KBM-7 (cell line): ENCODE data around the gene ENC1.
"Not testable (repeated sequence)": the region's sequence is repeated elsewhere in the genome, so short reads cannot be mapped to it uniquely, and the experiment has no call there.

Source experiments
- DNase-seq: peaks from one replicate; pipeline ENCODE4 v3.0.0-alpha.2; 2015
- in situ Hi-C: fragments of 300-500 bp; cut with MboI; formaldehyde crosslinking; loops from 2 replicates; pipeline ENCODE4 v1.14.3; 2020; ENCODE audit warnings: low sequenced_read_pairs, low pct_unique_long_range_greater_than_20kb, mixed read lengths

Gene ENC1, protein sequence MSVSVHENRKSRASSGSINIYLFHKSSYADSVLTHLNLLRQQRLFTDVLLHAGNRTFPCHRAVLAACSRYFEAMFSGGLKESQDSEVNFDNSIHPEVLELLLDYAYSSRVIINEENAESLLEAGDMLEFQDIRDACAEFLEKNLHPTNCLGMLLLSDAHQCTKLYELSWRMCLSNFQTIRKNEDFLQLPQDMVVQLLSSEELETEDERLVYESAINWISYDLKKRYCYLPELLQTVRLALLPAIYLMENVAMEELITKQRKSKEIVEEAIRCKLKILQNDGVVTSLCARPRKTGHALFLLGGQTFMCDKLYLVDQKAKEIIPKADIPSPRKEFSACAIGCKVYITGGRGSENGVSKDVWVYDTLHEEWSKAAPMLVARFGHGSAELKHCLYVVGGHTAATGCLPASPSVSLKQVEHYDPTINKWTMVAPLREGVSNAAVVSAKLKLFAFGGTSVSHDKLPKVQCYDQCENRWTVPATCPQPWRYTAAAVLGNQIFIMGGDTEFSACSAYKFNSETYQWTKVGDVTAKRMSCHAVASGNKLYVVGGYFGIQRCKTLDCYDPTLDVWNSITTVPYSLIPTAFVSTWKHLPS

DNA sequence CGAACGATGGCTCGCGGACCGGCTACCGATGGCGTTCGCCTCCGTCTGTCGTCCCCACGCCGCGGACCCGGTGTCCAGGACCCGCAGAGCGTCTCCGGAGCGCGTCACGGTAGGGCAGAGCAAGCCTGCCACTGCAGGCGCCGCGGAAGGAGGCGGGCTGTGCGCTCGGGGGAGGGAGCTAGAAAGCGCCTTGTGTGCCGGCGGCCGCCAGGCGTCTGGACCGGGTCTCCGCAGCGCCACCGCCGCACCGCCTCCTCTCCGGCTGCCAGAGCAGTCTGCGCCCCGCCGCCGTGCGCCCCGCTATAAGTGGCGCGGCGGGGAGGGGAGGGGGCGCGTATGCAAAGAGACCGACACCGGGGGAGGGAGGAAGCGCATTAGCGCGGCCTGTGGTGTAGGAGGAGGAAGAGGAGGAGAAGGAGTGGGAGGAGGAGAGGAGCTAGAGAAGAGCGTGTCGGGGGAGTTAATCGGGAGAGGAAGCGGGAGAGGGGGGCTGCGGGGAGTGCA lies at the start of gene ENC1:
TSS of gene ENC1 (minus strand) at position 279 of the 504 bp plus-strand sequence. CDS start 4,243 bp downstream, outside the sequence.
- DNase-seq: peak; percentile 94
- in situ Hi-C loops: loop anchor here (10.0 to 25.0 kb wide), 2 partner anchors 428 to 736 kb away; no protein-coding TSS in a partner anchor

DNA sequence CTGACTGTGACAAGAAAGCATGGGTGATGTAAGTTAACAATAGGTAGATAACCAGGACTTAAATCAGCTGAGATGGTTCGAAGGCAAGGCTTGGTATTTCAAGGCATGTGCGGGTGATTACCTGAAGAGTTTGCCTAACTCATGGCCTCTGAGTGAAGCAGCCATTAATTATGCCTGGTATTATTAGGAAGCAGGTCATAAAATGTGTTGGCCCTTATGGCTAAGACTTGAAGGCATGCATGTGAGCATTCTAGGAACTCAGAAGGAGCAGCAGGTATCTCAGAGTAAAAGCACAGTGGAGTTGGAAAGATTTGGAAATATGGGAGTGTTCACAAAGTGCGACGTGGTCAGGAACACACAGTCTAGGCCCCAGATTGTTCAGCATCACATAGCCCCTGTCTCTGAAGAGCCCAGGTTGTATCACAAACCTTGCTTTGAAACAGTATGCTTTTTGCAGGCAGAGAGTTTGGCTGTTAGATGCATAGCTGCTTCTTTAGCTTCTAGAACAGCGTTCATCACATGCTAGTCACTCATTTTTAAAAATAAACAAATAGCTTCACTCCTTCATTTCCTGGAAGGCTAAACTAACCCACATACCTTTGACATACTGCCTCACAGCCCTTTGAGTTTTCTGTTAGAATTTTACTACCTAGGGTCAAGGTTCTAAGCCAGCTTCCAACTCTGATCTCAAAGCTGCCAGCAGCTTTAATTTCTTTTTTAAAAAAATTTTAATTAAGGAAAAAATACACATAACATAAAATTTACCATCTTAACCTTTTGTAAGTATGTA lies 46.6 kb upstream of the ENC1 start:
- in situ Hi-C loops: no loop called here

DNA sequence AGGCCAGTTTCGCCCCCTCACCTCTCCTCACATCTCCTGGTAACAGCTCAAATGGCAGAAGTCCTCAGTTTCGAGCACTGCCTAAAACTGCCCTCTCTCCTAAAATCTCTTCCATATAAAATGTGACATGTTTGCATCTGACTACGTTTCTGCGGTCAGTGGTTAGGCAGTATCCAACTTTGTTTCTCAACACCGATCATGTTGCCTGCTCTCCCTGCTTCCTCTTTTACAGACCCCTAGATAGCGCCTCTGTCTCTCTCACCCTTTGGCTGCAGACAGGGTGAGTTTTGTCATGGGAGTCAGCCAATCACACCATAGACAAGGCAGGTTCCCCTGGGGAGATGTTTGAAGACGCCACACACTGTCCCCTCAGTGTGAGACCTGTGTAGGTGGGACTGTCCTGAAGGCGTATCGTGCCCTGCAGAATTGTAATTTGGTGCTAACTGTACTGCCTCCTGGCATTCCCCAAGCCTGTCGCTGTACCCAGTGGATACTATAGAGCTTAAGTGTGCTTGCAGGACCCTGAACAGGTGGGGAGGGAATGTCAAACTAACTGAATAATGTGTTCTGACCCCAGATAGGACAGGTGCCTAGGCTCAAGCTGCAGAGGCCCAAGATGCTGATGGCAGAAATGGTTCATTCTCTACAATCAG lies 45.6 kb upstream of the ENC1 start:
- in situ Hi-C loops: no loop called here
- peak; percentile 92 for DNase-seq

More for the DNA sequence above, 46.6 kb upstream of the ENC1 start:
- DNase-seq: no peak

DNA sequence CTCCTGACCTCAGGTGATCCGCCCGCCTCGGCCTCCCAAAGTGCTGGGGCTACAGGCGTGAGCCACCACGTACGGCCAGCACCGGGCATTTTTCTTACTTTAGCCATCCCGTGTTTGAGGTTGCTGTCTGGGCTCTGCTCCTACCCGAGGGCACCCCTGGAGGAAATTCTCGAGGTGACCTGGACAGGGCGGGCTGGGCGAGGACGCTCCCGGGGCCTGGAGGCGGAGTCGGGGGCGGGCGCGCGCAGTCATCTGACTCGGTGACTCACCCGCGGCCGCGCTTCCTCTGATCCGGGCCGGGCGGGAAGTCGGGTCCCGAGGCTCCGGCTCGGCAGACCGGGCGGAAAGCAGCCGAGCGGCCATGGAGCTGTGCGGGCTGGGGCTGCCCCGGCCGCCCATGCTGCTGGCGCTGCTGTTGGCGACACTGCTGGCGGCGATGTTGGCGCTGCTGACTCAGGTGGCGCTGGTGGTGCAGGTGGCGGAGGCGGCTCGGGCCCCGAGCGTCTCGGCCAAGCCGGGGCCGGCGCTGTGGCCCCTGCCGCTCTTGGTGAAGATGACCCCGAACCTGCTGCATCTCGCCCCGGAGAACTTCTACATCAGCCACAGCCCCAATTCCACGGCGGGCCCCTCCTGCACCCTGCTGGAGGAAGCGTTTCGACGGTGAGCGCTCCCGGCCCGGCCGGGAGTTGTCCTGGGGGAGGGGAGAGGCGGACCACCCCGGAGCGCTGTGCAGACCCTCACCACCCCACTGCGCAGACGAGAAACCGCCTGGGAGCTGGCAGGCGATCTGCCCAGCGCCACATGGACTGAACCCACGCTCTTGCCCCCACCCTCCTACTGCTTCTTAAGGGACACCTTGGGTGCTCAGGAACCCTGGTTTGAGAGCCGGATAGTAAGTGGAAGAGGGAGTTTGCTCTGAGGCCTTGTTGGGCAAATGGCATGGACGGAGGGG lies 44.6 kb upstream of the ENC1 start, which contains the start of gene HEXB:
TSS of gene HEXB (plus strand) at position 334 of the 952 bp plus-strand sequence. CDS start at position 362, 28 bp downstream.
- in situ Hi-C loops: no loop called here
- peak; percentile 76 for DNase-seq

DNA sequence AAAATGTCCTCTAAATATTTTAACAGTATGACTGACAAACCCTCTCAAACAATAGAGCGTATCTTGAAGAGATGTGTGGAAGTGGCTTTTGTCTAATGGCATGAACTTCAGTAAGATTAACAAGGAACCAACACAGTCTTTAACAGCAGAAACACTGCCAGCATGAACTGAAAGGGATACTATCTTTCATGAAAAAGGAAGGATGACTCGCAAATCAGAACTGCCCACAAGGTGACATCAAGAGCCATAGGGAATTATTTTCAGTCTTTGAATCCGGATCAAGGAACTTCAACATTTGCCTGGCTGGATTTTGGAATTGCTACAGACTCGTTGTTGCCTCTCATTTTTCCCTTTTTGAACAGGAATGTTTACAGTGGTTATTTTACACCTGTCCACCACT lies 39.4 kb upstream of the ENC1 start:
- no peak for DNase-seq
- in situ Hi-C loops: no loop called here

DNA sequence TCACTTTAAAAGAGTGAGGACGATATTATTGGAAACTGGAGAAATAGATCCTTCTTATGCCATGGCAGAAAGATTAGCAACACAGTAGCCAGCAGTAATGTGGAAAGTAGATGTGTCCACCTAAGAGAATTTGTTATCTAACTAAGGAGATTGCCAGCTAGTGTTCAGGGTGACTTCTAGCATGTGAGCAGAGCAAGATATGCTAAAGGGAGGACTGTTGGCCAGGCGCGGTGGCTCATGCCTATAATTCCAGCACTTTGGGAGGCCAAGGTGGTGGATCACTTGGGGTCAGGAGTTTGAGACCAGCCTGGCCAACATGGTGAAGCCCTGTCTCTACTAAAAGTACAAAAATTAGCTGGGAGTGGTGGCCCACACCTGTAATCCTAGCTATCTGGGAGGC lies 38.8 kb upstream of the ENC1 start:
- in situ Hi-C loops, DNase-seq: not testable (repeated sequence)

DNA sequence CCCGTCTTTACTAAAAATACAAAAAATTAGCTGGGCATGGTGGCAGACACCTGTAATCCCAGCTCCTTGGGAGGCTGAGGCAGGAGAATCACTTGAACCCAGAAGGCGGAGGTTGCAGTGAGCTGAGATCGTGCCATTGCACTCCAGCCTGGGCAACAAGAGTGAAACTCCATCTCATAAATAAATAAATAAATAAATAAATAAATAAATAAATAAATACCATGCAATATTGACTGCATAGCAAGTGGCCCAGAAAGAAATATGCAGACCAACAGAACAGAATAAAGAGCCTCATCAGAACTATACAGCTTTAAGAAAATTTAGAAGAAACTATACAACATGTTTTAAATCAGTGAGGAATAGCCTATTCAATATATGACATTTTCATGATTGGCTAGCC lies 37.6 kb upstream of the ENC1 start:
- DNase-seq, in situ Hi-C loops: not testable (repeated sequence)

DNA sequence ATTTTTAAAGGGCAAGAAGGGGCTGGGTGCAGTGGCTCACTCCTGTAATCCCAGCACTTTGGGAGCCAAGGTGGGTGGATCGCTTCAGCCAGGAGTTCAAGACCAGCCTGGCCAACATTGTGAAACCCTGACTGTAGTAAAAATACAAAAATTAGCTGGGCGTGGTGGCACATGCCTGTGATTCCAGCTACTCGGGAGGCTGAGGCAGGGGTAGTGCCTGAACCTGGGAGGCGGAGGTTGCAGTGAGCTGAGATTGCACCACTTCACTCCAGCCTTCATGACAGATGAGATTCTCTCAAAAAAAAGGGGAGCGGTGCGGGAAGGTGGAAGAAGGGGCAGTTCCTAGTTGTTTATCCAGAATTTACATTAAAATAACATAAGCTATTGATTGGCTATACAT lies 35.9 kb upstream of the ENC1 start:
- in situ Hi-C loops, DNase-seq: not testable (repeated sequence)

DNA sequence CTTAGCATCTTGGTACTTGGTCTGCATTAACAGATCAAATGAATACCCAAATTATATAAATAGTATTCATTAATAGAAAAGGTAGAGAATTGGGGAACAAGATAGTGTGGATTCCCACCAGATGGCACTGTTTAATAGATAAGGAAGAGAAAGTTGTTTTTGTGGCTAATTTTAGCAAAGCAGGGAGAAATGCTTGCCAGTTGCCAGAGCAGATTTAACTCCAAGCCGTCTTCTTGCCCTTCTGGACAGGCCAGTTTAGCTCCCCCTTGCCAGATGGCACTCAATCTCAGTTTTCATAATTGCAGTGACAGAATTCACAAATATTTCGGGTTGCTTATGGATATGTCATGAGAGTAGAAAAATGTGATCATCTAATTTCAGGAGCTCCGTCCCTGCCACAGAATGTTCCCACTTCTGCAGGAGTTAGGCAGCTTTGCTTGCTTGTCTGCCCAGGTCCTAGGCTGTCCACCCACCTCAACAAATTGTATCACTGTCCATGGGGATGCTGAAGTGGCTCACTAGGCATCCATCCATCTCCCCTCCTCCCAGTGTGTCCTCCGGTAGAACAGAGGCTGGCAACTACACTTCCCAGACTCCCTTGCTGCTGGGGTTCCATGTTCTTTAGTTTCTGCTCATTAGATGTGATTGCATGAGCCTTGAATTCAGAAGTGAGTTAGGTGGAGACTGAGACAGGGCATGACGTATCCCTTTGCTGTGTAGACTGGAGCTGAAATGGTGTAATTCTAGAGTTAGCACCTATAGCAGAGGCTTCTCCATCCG lies 32.7 kb upstream of the ENC1 start:
- in situ Hi-C loops: loop anchor here (25.0 kb wide), 1 partner anchor 239 kb away; no protein-coding TSS in a partner anchor

DNA sequence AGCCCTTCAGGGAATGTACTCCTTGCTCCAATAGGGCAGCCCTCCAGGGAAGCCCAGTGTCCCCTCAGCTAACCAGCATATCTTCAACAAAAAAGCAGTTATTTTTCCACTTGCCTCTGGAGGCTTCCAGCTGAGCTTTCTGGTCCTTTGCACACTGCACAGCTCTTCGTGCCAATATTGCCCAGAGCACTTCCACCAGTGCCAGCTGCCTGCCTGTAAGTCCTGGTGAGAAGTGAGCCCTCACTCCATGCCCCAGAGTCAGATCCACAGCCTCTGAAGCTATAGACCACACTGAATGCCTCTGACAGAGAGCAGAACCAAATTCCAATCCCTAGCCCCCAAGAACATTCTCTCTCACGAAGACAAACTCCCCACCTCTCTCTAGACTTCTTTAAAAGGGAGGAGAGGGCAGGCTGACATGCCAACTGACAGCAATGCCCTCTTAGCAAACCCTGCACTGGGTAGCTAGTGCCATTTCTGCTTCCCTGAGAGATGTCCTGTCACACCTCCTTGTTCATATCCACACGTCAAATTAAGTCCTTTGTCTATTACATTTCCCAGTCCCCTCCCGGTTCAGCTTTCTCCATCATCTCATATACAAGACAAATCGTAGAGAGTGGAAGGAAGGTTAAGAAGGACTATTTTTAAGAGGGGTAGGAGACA lies 31.8 kb upstream of the ENC1 start:
- DNase-seq: no peak
- in situ Hi-C loops: loop anchor here (25.0 kb wide), 1 partner anchor 240 kb away; no protein-coding TSS in a partner anchor

More for the DNA sequence above, 32.7 kb upstream of the ENC1 start:
- DNase-seq: peak; percentile 51

DNA sequence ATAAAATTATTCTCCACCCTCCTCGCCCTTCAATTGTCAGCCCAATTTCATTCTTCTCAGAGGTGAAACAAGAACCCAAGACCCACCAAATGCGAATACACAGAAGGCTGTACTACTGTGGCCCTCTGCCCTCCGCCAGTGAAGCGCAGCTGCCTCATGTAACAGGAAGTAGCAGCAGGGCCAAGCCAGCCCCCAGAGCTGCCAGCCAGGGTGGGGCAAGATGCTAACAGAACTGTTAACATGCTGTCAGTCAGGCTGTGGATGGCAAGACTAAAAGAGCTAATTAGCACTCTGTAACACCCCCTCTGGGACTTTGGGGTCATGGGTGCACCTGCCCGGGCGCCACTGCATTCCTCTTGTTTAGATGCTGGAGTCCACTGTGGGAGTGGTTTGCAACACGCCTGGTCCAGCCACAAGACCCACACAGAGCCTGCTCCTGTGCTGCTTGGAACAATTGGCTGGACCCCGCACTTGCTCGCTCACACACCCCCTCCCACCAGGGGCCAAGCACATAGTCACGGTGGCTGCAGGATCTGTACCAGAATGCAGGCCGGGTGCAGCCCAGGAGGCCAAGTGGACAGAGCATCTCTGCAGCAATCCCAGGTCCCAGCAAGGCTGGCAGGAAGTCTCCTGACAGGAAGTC lies 30.0 kb upstream of the ENC1 start:
- in situ Hi-C loops: loop anchor here (25.0 kb wide), 1 partner anchor 242 kb away; no protein-coding TSS in a partner anchor
- no peak for DNase-seq

DNA sequence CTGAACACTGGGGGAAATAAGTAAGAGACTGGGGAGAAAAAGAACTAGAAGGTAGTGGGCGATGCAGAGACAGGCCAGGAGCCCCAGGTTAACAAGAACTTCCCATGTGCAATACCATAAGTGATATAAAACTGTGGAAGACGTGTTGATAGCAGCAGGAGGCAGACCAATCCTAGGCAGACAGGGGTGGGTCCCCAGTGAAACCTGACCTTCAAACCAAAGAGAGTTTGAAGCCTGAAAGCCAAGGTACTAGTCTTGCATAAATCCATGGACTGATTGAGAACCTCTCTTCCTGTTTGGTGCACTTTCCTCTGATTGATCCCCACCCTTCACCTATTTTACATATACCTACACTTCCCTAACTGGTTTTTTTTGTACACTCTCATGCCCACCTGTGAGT lies 29.3 kb upstream of the ENC1 start:
- no peak for DNase-seq
- in situ Hi-C loops: loop anchor here (25.0 kb wide), 1 partner anchor 242 kb away; no protein-coding TSS in a partner anchor

DNA sequence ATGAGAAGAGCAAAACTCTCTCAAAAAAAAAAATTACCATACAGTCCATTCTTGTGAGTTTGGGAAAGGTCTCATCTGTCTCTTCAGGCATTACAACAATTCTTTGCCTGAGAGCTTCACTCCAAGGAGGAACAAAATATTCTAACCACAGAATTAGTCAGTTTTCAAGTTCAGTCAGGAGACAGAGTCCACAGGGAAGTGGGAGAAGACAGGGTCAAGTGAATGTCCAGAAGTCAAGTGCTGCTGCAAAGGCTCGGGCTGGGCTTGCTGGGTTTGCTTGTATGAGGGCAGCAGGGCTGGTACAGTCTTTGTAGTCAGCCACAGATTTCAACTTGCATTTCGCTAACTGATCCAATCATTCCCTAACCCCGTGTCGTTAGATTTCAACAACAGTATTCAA lies 26.9 kb upstream of the ENC1 start:
- no peak for DNase-seq
- in situ Hi-C loops: loop anchor here (25.0 kb wide), 1 partner anchor 245 kb away; no protein-coding TSS in a partner anchor

DNA sequence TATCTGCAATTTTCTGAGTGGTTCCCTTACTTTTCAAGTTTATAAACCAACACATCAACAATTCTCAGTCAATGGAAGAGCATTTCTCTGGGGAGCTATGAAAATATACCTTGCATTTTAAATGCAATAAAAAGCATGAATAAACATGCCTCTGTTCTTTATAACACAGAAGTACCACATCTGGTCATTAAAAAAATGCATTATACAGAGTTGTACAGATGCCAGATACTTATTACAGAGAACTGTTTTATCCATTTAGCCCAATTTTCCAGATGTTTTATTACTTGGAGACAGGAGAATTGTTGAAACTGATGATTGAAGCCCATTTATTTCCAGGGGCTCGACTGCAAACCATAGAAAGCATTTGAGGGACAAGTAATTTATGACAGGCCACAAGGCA lies 25.3 kb upstream of the ENC1 start:
- in situ Hi-C loops: loop anchor here (25.0 kb wide), 1 partner anchor 246 kb away; no protein-coding TSS in a partner anchor
- no peak for DNase-seq

DNA sequence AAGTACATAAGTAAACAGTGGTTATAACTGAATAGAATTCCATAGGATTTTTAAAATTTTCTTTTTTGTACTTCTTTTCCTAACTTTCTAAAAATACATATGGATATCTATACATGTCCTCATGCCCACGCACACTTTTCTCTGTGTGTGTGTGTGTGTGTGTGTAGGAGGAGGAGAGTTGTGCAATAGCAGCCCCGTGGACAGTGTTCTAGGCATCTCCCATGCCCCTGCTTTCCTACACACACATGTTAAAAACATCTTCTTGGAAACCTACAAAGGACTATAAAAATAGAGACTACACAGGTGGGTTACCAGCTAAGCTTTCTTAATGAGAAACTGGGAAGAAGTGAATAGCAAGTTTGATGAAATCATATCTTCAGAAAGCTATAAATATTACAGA lies 24.7 kb upstream of the ENC1 start:
- no peak for DNase-seq
- in situ Hi-C loops: loop anchor here (25.0 kb wide), 1 partner anchor 247 kb away; no protein-coding TSS in a partner anchor

DNA sequence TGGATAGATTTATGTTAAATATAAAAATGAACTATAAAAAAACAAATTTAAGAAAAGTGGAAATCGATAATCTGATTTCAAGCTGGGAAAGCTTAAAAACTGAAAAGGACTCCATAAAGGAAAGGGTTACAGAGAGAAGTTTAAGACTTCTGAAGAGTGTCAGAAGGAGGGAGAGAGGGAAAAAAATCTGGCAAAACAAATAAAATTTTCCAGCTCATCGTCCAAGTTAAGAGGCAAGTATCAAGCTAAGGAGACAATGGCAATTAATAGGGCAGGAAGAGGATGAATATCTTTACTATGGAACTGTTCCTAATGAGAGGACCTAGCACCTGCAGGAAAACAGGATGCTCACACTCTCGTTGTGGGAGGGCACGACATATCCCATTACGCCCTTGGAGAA lies 24.0 kb upstream of the ENC1 start:
- in situ Hi-C loops: loop anchor here (25.0 kb wide), 1 partner anchor 248 kb away; no protein-coding TSS in a partner anchor
- no peak for DNase-seq
